GM12891 (cell line): Measurements from ENCODE around the gene PEX5L.

Experiments
- PAX5 ChIP-seq: IDR thresholded peaks from 2 replicates; pipeline ENCODE4 v1.6.1; 2011; ENCODE audit warnings: low read length, moderate library complexity, mild to moderate bottlenecking; ENCODE audit not compliant: insufficient read depth, severe bottlenecking
- POLR2A ChIP-seq: IDR thresholded peaks from 2 replicates; pipeline ENCODE4 v1.6.1; 2011; ENCODE audit warnings: low read depth, low read length, control low read depth
- SPI1 ChIP-seq: IDR thresholded peaks from 2 replicates; pipeline ENCODE4 v1.6.1; 2011; ENCODE audit warnings: low read depth, low read length, control low read depth

DNA sequence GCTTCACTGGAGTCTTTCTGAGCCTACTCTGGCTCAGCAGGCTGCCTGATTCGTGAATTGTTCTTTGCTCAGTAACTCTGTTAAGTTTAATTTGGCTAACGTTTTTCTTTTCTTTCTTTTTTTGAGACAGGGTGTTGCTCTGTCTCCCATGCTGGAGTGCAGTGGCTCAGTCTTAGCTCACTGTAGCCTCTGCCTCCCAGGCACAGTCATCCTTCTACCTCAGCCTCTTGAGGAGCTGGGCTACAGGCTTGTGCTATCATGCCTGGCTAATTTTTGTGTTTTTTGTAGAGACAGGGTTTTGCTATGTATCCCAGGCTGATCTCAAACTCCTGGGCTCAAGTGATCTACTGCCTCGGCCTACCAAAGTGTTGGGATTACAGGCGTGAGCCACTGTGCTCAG lies 165.0 kb downstream of the PEX5L start:
- TF ChIP-seq POLR2A (no peak), SPI1 (no peak), PAX5 (no peak)
